Suprapubic skin (tissue), 4 donors: ENCODE data around the gene WDR27. TPM values are rescaled to one million over a fixed set of nuclear protein-coding genes. Genes with fewer than 3 reads are reported as not detected.
"Not testable (repeated sequence)": the region's sequence is repeated elsewhere in the genome, so short reads cannot be mapped to it uniquely, and the experiment has no call there.

Source experiments
- DNase-seq, 2 donors: peaks; one replicate each; pipeline ENCODE4 v3.0.0-alpha.2; 2019; ENCODE audit warnings: low spot score in 2 of 2
- H3K27ac ChIP-seq: fragments of 200-600 bp; sonication (generic); one replicate; pipeline ENCODE4 v1.5.1; 2019
- H3K27me3 ChIP-seq: fragments of 200-600 bp; sonication (generic); one replicate; pipeline ENCODE4 v1.5.1; 2019
- H3K36me3 ChIP-seq: fragments of 200-600 bp; sonication (generic); one replicate; pipeline ENCODE4 v1.5.1; 2019
- H3K4me1 ChIP-seq: fragments of 200-600 bp; sonication (generic); one replicate; pipeline ENCODE4 v1.5.1; 2019
- H3K4me3 ChIP-seq: fragments of 200-600 bp; sonication (generic); one replicate; pipeline ENCODE4 v1.5.1; 2019; ENCODE audit warnings: mild to moderate bottlenecking
- H3K9me3 ChIP-seq: fragments of 200-600 bp; sonication (generic); one replicate; pipeline ENCODE4 v1.5.1; 2019
- EP300 ChIP-seq: sonication (generic); formaldehyde crosslinking; IDR thresholded peaks from one replicate; pipeline ENCODE4 v1.6.1; 2017; ENCODE audit warnings: antibody characterized with exemption
- POLR2A ChIP-seq, 2 donors: fragments of 450-650 bp; IDR thresholded peaks; one replicate each; pipeline ENCODE4 v1.6.1; 2017; ENCODE audit warnings: antibody characterized with exemption in 2 of 2, mild to moderate bottlenecking in 2 of 2, moderate library complexity in 2 of 2
- POLR2AphosphoS5 ChIP-seq, 3 donors: sonication (generic); formaldehyde crosslinking; IDR thresholded peaks; one replicate each; pipeline ENCODE4 v1.6.1; 2017; ENCODE audit warnings: antibody characterized with exemption in 3 of 3
- WGBS: methylation state at CpG from one replicate; pipeline ENCODE4 v1.1.5; 2018; 5-methylcytosine and 5-hydroxymethylcytosine counted together
- total RNA-seq, 4 donors: library from RNA; depleted of rRNA; stranded (reverse); fragments of >200 nt; gene quantifications; one replicate each; pipeline ENCODE4 v1.1.0, GENCODE V29; 2016
- TF ChIP-seq, protein P1 (sequence below), 2 donors: fragments of 200-600 bp in 1 of 2; fragments of 450-650 bp in 1 of 2; sonication (generic) in 1 of 2; IDR thresholded peaks; one replicate each; pipeline ENCODE4 v1.5.1; 2016 to 2019; ENCODE audit warnings: antibody characterized with exemption in 2 of 2, mild to moderate bottlenecking in 1 of 2, moderate library complexity in 1 of 2

The WDR27 gene
- total RNA-seq, 4 donors from 2014 or later = 17.3 to 59.4 (median 26.6) TPM

- WGBS = 87% methylated on average over 3 of the region's 3 CpGs
- no peak overlapping the region for H3K27ac ChIP-seq
- no peak for TF ChIP-seq EP300
- TF ChIP-seq, protein P1, sequence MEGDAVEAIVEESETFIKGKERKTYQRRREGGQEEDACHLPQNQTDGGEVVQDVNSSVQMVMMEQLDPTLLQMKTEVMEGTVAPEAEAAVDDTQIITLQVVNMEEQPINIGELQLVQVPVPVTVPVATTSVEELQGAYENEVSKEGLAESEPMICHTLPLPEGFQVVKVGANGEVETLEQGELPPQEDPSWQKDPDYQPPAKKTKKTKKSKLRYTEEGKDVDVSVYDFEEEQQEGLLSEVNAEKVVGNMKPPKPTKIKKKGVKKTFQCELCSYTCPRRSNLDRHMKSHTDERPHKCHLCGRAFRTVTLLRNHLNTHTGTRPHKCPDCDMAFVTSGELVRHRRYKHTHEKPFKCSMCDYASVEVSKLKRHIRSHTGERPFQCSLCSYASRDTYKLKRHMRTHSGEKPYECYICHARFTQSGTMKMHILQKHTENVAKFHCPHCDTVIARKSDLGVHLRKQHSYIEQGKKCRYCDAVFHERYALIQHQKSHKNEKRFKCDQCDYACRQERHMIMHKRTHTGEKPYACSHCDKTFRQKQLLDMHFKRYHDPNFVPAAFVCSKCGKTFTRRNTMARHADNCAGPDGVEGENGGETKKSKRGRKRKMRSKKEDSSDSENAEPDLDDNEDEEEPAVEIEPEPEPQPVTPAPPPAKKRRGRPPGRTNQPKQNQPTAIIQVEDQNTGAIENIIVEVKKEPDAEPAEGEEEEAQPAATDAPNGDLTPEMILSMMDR (IDR thresholded peaks at IDR 0.05) = no peak
- no peak for TF ChIP-seq POLR2A (IDR thresholded peaks at IDR 0.05)
- TF ChIP-seq POLR2AphosphoS5 (IDR thresholded peaks at IDR 0.05) = no peak
Observed at GRCh38 chr6:169513478-169514193, 188.2 kb downstream of the WDR27 start.

DNA sequence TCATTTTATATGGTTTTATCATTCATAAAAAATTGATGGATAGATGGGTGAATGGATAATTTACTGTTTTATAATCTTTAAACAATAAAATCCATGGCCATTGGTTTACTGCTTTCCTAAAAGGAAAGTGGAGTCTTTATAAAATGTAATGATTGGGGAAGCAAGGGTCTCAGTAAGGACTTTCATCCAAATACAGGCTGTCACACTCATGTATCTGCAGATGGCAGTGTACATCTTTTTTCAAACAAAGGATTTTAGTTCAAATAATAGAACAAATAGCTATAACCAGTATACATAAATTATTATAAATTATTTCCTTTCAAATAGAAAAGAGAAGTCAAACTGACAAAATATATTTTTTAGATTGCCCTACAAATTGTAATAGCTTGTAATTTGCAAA, 190.0 kb downstream of the WDR27 start:
- not testable (repeated sequence) for H3K27ac ChIP-seq, H3K36me3 ChIP-seq, H3K4me3 ChIP-seq, H3K4me1 ChIP-seq, DNase-seq, H3K9me3 ChIP-seq, H3K27me3 ChIP-seq

More at GRCh38 chr6:169513478-169514193, 188.2 kb downstream of the WDR27 start:
- DNase-seq = no peak
- Histone ChIP-seq H3K4me1 (no peaks in the 10 kb centered on the region), H3K27me3 (no peaks in the 10 kb centered on the region), H3K4me3 (no peak overlapping the region), H3K9me3 (no peaks in the 10 kb centered on the region), H3K36me3 (no peaks in the 10 kb centered on the region)

DNA sequence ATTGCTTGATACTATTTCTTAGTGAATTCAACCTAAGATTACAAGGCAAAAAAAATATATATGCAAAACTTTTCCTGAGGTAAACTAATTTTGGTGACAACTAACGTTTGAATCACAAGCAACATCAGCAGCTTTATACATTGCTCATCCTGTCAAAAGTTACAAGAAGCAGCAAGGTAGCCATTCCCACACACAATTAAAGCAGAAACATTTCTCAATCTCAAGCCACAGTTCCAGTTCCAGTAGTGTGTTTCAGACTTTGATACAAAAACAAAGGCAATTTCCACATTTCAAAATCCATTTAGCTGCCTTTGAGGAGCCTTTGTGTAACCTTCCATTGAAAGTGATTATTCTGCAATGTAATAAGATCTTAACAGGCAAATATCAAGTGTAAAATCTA, 191.0 kb downstream of the WDR27 start:
- Histone ChIP-seq H3K36me3 (no peaks in the 10 kb centered on the region), H3K4me3 (no peak overlapping the region), H3K4me1 (no peaks in the 10 kb centered on the region), H3K27ac (no peak overlapping the region), H3K9me3 (no peaks in the 10 kb centered on the region), H3K27me3 (no peaks in the 10 kb centered on the region)
- 52% methylated on average over 1 of the region's 1 CpG for WGBS
- TF ChIP-seq POLR2A (IDR thresholded peaks at IDR 0.05) = no peak
- TF ChIP-seq EP300 = no peak
- TF ChIP-seq POLR2AphosphoS5 (IDR thresholded peaks at IDR 0.05) = no peak
- TF ChIP-seq, protein P1 (IDR thresholded peaks at IDR 0.05) = no peak
- no peak for DNase-seq

DNA sequence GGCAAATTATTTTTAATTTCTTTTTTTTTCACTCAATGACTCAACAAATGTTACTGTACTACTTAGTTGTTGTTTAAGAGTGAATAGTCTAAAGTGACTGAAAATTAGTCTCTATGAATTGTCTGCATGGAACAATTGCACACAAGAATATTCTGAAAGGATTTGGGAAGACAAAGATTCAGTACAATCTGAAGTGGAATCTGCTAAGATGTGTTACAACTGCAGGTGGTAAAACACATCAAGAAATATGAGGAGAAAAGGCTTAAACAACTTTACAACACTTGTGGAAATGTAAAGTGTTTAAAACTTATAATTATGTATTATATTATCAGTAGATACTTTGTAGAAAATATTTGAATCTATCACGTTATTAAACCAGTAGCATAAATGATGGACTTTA, 193.4 kb downstream of the WDR27 start:
- TF ChIP-seq EP300 (no peak), POLR2A (IDR thresholded peaks at IDR 0.05) (no peak), POLR2AphosphoS5 (IDR thresholded peaks at IDR 0.05) (no peak)
- TF ChIP-seq, protein P1 (IDR thresholded peaks at IDR 0.05) = no peak
- 91% methylated on average over 1 of the region's 1 CpG for WGBS

DNA sequence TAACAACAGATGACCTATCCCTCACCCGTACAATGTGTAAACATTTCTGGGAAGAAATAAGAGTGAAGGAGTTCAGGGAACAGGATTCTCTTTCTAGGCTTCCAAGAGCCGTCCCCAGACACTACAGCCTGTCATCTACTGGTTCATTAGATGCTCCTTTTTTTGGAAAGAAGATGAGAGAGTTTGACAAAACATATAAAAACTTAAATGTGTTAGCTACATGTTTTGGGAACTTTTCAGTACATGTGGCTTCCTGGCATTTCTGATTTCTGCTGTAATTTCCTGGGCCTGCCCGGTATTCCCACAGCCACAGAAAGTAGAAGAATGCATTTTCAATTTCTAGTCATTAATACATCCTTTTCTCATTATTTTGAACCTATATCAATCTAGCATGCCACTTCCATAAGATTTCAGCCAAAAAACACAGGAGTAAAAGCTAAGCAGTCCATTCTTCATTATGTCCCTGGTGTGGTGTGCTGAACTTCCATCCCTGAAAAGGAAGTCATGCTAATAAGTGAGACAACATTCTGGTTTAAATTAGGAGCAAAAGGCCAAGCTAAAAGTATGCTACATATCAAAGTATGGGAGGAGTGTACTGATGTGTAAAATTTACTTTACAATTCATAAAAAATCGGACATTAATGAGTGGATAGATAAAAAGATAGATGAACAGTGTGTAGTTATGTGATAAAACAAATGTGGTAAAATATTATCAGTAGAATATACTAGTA, 198.2 kb downstream of the WDR27 start:
- no peaks in the 10 kb centered on the region for H3K9me3 ChIP-seq
- WGBS = 67% methylated on average over 4 of the region's 4 CpGs
- H3K27me3 ChIP-seq = no peaks in the 10 kb centered on the region
- H3K4me1 ChIP-seq = no peaks in the 10 kb centered on the region
- no peaks in the 10 kb centered on the region for H3K36me3 ChIP-seq
- no peak for TF ChIP-seq EP300
- TF ChIP-seq, protein P1 (IDR thresholded peaks at IDR 0.05) = no peak
- TF ChIP-seq POLR2A (IDR thresholded peaks at IDR 0.05) = no peak
- no peak for TF ChIP-seq POLR2AphosphoS5 (IDR thresholded peaks at IDR 0.05)
- H3K27ac ChIP-seq = no peak overlapping the region
- H3K4me3 ChIP-seq = no peak overlapping the region
- no peak for DNase-seq

More for the DNA sequence above, 193.4 kb downstream of the WDR27 start:
- no peak overlapping the region for H3K27ac ChIP-seq
- H3K4me1 ChIP-seq = no peaks in the 10 kb centered on the region
- H3K4me3 ChIP-seq = no peak overlapping the region
- no peaks in the 10 kb centered on the region for H3K27me3 ChIP-seq
- no peak for DNase-seq
- H3K9me3 ChIP-seq = no peaks in the 10 kb centered on the region
- no peaks in the 10 kb centered on the region for H3K36me3 ChIP-seq
